Upper lobe of left lung (tissue), 6 donors: ENCODE results near the gene MIA. TPM values are rescaled to one million over a fixed set of nuclear protein-coding genes. Genes with fewer than 3 reads are reported as not detected.
"Not testable (repeated sequence)": the region's sequence is repeated elsewhere in the genome, so short reads cannot be mapped to it uniquely, and the experiment has no call there.

Experiments used
- ATAC-seq, 2 donors: fragments of 200-7000 bp; cut with Tn5 transposase; one replicate each; pipeline ENCODE4 v1.9.1; 2022; ENCODE audit warnings: mild to moderate bottlenecking in 2 of 2, moderate library complexity in 2 of 2; ENCODE audit not compliant: low FRiP score in 2 of 2
- DNase-seq, 2 donors: peaks; one replicate each; pipeline ENCODE4 v3.0.0-alpha.2; 2019 to 2020
- H3K27ac ChIP-seq, 4 donors: fragments of 200-600 bp; sonication (generic); one replicate each; pipeline ENCODE4 v1.5.1; 2016 to 2019
- H3K27me3 ChIP-seq, 4 donors: fragments of 200-600 bp; sonication (generic); one replicate each; pipeline ENCODE4 v1.5.1; 2017 to 2019
- H3K36me3 ChIP-seq, 4 donors: fragments of 200-600 bp; sonication (generic); one replicate each; pipeline ENCODE4 v1.5.1; 2016 to 2019
- H3K4me1 ChIP-seq, 4 donors: fragments of 200-600 bp; sonication (generic); one replicate each; pipeline ENCODE4 v1.5.1; 2018 to 2019
- H3K4me3 ChIP-seq, 4 donors: fragments of 200-600 bp; sonication (generic); one replicate each; pipeline ENCODE4 v1.5.1; 2017 to 2019; ENCODE audit warnings: mild to moderate bottlenecking in 2 of 4, moderate library complexity in 1 of 4
- H3K9me3 ChIP-seq, 4 donors: fragments of 200-600 bp; sonication (generic); one replicate each; pipeline ENCODE4 v1.5.1; 2018 to 2019
- EP300 ChIP-seq, 4 donors: sonication (generic); formaldehyde crosslinking; IDR thresholded peaks; one replicate each; pipeline ENCODE4 v1.5.1; 2017; ENCODE audit warnings: antibody characterized with exemption in 4 of 4, control low read depth in 2 of 4
- POLR2A ChIP-seq, 4 donors: fragments of 450-650 bp; IDR thresholded peaks; one replicate each; pipeline ENCODE4 v1.5.1; 2016 to 2017; ENCODE audit warnings: antibody characterized with exemption in 4 of 4, mild to moderate bottlenecking in 2 of 4
- POLR2AphosphoS5 ChIP-seq, 2 donors: sonication (generic); formaldehyde crosslinking; IDR thresholded peaks; one replicate each; pipeline ENCODE4 v1.5.1; 2017; ENCODE audit warnings: antibody characterized with exemption in 2 of 2
- WGBS, 2 donors: methylation state at CpG; one replicate each; pipeline ENCODE4 v1.1.5; 2017 to 2018; 5-methylcytosine and 5-hydroxymethylcytosine counted together
- total RNA-seq, 6 donors: library from RNA; depleted of rRNA in 4 of 6; stranded (reverse); fragments of >200 nt in 4 of 6; gene quantifications; one replicate each; pipeline versions ENCODE4 v1.1.0 to v1.2.1, GENCODE V29; 2016 to 2021
- TF ChIP-seq, protein P1 (sequence below), 6 experiments: fragments of 450-650 bp in 4 of 6; fragments of 200-600 bp in 2 of 6; sonication (generic) in 2 of 6; IDR thresholded peaks; one replicate each; pipeline ENCODE4 v1.5.1; 2016 to 2019; ENCODE audit warnings: antibody characterized with exemption in 6 of 6
- donor health status: DM: no; HTN: no; CAD: no; lungs with moderate emphysema.
- donor health status: DM: no; HTN: yes; CAD: no; lungs with severe emphysema.

Gene MIA
- total RNA-seq, 6 donors from 2014 or later, result 1.2 to 5.2 (median 2.1) TPM; not detected in 3

DNA sequence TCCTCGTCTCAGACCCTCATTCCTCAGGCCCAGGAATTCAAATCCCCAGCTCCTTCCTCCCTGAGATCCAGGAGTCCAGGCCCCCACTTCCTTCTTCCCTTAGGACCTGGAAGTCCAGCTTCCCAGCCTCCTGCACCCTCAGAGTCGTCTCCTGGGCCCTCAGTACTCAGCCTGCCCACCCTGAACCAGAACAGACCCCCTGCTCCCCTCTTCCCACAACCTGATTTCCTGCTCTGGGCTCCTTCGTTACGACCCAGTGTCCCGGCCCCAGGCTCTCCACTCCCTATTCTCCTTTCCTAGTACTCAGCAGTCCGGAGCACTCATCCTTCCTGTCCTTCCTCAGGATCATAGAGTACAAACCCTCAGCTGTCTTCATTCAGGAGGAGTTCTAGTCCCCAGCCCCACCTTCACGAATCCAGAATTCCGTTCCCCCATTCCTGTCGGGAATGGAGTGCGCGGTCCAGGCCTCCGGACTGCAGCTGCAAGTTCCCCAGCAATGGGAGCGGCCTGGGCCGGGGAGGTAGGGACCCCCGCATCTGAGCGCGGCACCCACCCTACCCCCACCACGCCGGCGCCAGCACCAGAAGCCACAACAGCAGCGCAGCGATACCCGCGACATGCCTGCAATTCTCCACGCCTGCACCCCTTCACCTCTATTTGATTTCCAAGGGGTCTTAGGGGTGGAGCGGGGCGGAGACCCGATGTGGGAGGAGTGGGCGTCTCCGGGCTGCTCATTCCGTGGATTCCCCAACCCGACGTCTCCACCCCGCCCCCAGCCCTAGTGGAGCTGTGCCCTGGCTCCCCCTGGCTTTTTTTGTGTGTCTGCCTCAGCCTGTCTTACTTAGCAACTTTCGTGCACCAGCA is 36.4 kb downstream of the MIA start:
- H3K27me3 ChIP-seq, result no peaks in the 10 kb centered on the region
- peak overlapping the region in 3 of 4 donors; percentile 41 to 56 (median 49) for H3K4me3 ChIP-seq
- TF ChIP-seq EP300 (IDR thresholded peaks at IDR 0.05), result no peak
- TF ChIP-seq POLR2A (IDR thresholded peaks at IDR 0.05), result no peak
- TF ChIP-seq POLR2AphosphoS5 (IDR thresholded peaks at IDR 0.05), result no peak
- TF ChIP-seq, protein P1, sequence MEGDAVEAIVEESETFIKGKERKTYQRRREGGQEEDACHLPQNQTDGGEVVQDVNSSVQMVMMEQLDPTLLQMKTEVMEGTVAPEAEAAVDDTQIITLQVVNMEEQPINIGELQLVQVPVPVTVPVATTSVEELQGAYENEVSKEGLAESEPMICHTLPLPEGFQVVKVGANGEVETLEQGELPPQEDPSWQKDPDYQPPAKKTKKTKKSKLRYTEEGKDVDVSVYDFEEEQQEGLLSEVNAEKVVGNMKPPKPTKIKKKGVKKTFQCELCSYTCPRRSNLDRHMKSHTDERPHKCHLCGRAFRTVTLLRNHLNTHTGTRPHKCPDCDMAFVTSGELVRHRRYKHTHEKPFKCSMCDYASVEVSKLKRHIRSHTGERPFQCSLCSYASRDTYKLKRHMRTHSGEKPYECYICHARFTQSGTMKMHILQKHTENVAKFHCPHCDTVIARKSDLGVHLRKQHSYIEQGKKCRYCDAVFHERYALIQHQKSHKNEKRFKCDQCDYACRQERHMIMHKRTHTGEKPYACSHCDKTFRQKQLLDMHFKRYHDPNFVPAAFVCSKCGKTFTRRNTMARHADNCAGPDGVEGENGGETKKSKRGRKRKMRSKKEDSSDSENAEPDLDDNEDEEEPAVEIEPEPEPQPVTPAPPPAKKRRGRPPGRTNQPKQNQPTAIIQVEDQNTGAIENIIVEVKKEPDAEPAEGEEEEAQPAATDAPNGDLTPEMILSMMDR (IDR thresholded peaks at IDR 0.05), result no peak
- peaks cover 55 to 63% (median 57%) of the 10 kb centered on the region in 4 donors for H3K4me1 ChIP-seq
- H3K27ac ChIP-seq, result peak overlapping the region; percentile 76 to 82 (median 80)
- peak in 1 of 2 donors; percentile 76 for DNase-seq
- WGBS, 2 donors, result 25 to 34% methylated on average over 28 to 35 of the region's 35 CpGs
- no peaks in the 10 kb centered on the region for H3K9me3 ChIP-seq
- peaks cover 14 to 30% (median 24%) of the 10 kb centered on the region in 4 donors for H3K36me3 ChIP-seq
- ATAC-seq, result no peak

DNA sequence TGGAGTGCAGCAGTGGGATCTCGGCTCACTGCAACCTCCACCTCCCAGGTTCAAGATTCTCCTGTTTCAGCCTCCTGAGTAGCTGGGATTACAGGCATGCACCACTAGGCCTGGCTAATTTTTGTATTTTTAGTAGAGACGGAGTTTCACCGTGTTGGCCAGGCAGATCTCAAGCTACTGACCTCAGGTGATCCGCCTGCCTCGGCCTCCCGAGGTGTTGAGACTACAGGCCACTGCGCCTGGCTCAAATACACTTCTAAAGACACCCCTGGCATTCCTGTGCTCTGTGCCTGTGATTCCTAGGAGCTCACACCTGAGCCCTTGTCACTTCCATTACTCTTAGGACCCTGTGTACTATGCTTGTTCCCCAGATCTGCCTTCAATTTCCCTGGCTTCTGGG is 37.2 kb downstream of the MIA start:
- DNase-seq, H3K27me3 ChIP-seq, H3K9me3 ChIP-seq, H3K4me3 ChIP-seq, ATAC-seq: not testable (repeated sequence)
- Histone ChIP-seq H3K4me1 (peaks cover 47 to 54% (median 49%) of the 10 kb centered on the region in 4 donors), H3K27ac (peak overlapping the region in 1 of 4 donors; percentile 40), H3K36me3 (peaks cover 13 to 22% (median 18%) of the 10 kb centered on the region in 4 donors)
- WGBS, 2 donors, result 85 to 86% methylated on average over 3 to 7 of the region's 7 CpGs

DNA sequence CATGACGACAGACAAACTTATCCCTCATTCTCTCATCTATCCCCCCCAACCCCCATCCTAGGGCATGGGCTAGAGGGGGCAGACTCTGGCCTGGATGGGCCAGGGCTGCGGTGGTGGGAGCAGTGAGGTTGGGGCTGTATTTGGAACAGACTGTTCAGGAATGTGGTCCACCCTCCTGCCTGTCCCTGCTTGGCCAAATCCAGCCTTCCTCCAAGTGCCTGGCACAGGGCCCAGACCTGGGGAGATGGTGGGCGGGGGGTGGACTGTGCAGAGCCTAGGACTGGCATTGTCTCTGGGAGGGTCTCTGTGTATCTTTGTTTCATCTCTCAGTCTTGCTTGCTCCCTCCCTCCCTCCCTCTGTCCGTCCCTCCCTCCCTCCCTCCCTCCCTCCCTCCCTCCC is 37.9 kb downstream of the MIA start:
- peak overlapping the region in 2 of 4 donors; percentile 29 to 40 for H3K27ac ChIP-seq
- WGBS, 2 donors, result 32 to 40% methylated on average over 3 to 4 of the region's 4 CpGs
- DNase-seq, result peak in 1 of 2 donors; percentile 61
- no peak overlapping the region for H3K4me3 ChIP-seq
- H3K4me1 ChIP-seq, result peaks cover 41 to 49% (median 43%) of the 10 kb centered on the region in 4 donors
- no peaks in the 10 kb centered on the region for H3K27me3 ChIP-seq
- no peak for TF ChIP-seq POLR2A (IDR thresholded peaks at IDR 0.05)
- TF ChIP-seq, protein P1 (IDR thresholded peaks at IDR 0.05), result no peak
- no peak for TF ChIP-seq POLR2AphosphoS5 (IDR thresholded peaks at IDR 0.05)
- no peak for TF ChIP-seq EP300 (IDR thresholded peaks at IDR 0.05)
- no peak for ATAC-seq
- no peaks in the 10 kb centered on the region for H3K9me3 ChIP-seq
- peaks cover 7 to 16% (median 12%) of the 10 kb centered on the region in 4 donors for H3K36me3 ChIP-seq

DNA sequence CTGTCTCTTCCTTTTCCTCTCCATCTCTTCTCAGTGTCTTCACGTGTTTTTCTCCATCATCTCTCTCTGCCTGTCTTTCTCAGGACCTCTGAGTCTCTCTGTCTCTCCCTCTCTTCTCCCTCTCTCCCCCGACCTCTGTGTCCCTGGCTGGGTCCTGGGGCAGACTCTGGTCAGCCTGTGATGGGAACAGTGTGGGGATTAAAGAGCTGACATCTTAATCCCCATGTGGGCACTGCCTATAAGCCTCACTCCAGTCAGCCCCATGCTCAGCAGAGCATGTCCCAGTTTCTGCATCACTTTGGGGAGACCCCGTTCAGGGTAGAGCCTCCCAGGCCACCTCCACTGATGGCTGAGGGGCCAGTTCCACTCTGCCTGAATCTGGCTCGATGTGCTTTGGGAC is 39.9 kb downstream of the MIA start:
- no peak for DNase-seq
- no peaks in the 10 kb centered on the region for H3K36me3 ChIP-seq
- H3K27me3 ChIP-seq, result no peaks in the 10 kb centered on the region
- TF ChIP-seq, protein P1 (IDR thresholded peaks at IDR 0.05), result no peak
- no peak for TF ChIP-seq POLR2A (IDR thresholded peaks at IDR 0.05)
- TF ChIP-seq EP300 (IDR thresholded peaks at IDR 0.05), result no peak
- TF ChIP-seq POLR2AphosphoS5 (IDR thresholded peaks at IDR 0.05), result no peak
- ATAC-seq, result no peak
- H3K27ac ChIP-seq, result no peak overlapping the region
- peaks cover 41 to 46% (median 44%) of the 10 kb centered on the region in 4 donors for H3K4me1 ChIP-seq
- H3K9me3 ChIP-seq, result no peaks in the 10 kb centered on the region
- WGBS, 2 donors, result 80 to 83% methylated on average over 3 to 4 of the region's 4 CpGs
- no peak overlapping the region for H3K4me3 ChIP-seq

DNA sequence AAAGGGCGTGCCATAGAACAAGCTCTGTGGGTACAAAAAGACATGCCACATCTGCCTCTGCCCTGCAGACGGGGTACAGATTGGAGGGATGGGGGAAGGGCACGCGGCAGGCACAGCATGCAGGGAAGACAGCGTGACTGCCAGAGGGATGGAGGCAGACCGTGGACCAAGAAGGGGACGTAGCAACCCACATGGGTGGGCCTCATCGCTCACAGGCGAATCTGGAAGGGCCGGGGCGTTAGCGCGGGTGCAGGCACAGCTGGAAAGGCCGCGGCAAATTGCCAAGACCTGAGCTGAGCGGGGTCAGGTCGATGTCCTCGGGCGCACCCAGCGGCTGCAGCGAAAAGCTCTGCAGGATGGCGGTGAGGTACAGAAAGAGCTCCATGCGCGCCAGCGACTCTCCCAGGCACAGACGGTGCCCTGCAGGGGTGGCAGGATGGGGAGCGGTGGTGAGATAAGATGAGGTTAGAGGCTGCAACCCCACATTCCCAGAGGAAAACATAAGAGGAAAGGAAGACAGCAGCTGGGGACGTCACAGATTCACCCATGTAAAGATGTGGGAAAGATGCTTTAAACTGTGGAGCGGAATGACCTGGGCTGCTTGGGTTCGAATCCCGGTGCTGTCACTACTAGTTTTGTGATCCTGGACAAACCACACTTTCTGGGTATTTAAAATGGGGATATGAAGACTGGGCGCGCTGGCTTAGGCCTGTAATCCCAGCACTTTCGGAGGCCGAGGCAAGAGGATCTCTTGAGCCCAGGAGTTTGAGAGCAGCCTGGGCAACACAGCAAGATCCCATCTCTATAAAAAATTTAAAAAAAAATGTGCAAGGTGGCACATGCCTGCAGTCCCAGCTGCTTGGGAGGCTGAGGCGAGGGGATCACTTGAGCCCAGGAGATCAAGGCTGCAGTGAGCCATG is 43.4 kb downstream of the MIA start:
- peak; percentile 86 to 88 for ATAC-seq
- H3K27ac ChIP-seq, result peak overlapping the region in 3 of 4 donors; percentile 58 to 69 (median 68)
- not testable (repeated sequence) for H3K36me3 ChIP-seq, H3K27me3 ChIP-seq, H3K9me3 ChIP-seq
- peak overlapping the region in 3 of 4 donors; percentile 7 to 35 (median 33) for H3K4me3 ChIP-seq
- 33 to 43% methylated on average over 19 to 20 of the region's 36 CpGs for WGBS, 2 donors
- peaks cover 22 to 35% (median 28%) of the 10 kb centered on the region in 4 donors for H3K4me1 ChIP-seq
- peak; percentile 86 to 90 for DNase-seq
- peak; percentile 30 to 35 for TF ChIP-seq POLR2AphosphoS5 (IDR thresholded peaks at IDR 0.05)
- TF ChIP-seq, protein P1 (IDR thresholded peaks at IDR 0.05), result peak in 4 of 6 experiments; percentile 45 to 58 (median 50)
